GM19438 (cell line): ENCODE results near the gene WNT3A.

ENCODE experiments used
- ATAC-seq: cut with Tn5 transposase; IDR thresholded peaks from one replicate; pipeline ENCODE4 v1.9.1; 2021; ENCODE audit warnings: low read depth; ENCODE audit not compliant: unreplicated experiment

The WNT3A gene

DNA sequence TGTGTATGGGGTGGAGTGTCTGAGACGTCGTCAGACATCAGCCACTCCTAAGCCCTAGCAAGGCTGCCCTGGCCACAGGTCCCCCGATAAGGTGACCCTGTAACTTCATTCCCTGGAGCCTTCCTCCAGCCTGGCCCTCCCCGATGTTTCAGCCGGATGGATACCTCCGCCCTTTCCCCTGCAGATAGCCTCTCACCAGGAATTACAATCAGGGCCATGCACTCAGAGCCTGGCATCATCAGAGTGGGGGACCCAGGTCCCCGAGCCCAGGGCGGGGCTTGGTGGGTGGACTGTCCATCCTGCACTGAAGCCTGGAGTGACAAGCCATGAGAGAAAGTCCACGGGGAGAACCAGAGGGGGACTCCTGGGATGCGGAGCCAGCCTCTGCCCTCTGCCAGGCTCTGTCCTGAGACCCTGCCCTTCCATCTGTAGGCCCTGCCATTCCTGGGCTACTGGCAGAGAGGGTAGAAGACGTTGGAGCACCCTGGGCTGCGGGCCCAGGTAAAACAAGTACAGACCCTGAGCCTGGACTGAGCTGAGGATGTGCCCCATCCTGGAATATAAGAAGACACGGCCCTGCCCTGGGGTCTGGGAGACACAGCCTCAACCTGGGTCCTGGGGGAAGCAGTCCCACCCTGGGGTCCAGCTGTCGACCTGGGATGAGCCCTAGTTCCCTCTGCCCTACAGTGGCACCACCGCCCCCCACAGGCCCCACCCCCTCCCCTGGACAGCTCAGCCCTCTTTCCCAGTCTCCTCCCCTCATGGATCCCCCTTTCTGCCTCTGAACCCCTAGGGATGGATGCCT, 58.9 kb downstream of the WNT3A start:
- ATAC-seq = no peak

DNA sequence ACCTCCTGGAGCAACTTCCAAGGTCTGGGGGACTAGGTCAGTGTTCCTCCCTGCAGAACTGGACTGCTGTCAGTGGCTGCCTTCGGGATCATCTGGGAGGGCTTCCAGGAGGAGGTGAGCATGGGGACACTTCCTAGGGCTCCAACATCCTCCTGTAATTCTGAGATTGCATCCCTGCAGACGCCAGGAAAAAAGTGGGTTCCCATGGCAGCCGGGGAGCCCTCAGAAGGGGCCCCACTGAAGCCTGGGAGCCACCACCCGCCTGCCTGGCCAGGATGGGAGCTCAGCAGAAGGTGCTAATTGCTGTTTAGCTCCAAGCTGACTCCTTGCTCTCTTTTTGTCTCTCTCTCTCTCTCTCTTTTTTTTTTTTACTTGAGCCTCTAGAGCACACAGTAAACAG, 59.6 kb downstream of the WNT3A start:
- no peak for ATAC-seq

DNA sequence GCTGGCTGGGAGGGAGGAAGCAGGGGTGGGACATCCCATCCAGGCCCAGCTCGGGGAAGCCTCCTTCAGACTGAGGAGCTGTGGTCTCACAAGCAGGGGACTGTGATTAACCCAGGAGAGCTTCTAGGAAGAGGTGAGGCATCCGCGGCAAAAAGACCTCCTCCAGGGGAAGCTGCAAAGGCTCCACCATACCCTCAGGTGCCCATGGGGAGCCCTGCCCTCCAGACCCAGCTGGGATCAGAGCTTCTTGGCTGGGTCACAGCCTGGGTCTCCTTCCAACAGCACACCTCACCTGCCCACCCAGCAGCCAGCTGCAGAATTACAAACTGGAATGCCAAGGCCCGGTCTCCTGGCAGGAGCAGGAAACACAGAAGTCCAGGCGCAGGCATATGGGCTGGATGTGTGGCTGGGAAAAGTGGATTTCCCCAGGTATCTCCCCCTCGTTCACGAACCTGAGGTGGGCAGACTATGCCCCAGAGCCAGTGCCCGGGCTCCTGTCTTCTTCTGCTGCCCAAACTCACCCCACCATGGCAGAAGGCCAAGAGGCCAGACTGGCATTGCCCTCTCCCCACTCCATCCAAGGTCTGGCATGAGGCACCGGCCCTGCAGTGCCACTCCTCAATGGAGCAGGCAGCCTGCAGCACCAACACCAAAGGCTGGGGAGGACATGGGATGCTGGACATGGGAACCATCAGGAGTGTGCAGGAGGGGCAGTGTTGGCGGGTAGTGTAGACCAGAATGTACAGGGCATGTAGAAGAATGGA, 60.3 kb downstream of the WNT3A start:
- ATAC-seq = no peak

DNA sequence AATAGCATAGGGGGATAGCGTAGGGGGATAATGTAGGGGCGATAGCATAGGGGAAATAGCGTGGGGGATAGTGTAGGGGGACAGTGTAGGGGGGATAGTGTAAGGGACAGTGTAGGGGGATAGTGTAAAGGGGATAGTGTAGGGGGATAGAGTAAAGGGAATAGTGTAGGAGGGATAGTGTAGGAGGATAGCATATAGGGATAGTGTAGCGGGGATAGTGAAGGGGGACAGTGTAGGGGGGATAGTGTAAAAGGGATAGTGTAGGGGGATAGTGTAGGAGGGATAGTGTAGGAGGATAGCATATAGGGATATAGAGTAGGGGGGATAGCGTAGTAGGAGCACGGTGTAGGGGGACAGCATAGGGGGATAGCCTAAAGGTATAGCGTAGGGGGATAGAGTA, 61.6 kb downstream of the WNT3A start:
- no peak for ATAC-seq

DNA sequence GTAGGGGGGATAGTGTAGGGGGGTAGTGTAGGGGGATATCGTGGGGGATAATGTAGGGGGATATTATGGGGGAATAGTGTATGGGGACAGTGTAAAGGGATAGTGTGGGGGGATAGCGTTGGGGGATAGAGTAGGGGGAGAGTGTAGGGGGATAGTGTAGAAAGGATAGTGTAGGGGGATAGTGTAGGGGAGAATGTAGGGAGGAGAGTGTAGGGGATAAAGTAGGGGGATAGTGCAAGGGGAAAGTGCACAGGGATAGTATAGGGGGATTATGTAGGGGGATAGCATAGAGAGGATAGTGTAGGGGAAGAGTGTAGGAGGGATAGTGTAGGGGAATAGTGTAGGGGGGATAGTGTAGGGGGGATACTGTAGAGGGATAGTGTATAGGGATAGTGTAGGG, 63.4 kb downstream of the WNT3A start:
- ATAC-seq = no peak

DNA sequence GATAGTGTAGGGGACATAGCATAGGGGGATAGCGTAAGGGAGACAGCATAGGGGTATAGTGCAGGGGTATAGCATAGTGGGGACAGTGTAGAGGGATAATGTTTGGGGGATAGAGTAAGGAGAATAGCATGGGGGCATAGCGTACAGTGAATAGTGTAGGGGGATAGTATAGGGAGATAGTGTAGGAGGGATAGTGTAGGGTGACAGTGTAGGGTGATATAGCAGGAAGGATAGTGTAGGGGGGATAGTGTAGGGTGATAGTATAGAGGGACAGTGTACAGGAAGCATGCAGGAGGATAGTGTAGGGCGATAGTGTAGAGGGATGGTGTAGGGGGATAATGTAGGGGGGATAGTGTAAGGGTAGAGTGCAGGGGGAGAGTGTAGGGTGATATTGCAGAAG, 64.1 kb downstream of the WNT3A start:
- ATAC-seq = no peak

DNA sequence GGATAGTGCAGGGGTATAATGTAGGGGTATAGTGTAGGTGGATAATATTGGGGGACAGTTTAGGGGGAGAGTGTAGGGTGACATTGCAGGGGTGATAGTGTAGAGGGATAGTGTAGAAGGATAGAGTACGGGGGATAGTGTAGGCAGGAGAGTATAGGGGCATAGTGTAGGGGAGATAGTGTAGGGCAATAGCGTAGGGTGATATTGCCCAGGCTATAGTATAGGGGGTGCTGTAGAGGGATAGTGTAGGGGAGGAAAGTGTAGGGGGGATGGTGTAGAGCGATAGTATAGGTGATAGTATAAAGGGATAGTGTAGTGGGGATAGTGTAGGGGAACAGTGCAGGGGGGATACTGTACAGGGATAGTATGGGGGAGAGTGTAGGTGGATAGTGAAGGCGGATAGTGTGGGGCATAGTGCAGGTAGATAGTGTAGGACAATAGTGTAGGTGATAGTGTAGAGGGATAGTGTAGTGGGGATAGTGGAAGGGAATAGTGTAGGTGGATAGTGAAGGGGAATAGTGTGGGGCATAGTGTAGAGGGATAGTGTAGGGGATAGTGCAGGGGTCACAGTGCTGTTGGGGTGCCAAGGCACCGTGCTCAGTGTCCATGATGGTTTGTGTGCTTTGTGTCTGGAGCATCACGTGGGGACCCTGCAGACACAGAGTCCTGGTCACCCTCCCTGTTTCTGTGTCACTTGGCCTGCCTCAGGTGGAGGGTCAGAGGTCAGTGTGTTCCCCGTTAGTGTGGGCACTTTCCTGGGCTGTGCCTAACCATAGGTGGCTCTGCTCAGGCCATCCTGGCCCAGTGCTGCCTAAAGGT, 65.2 kb downstream of the WNT3A start:
- no peak for ATAC-seq

DNA sequence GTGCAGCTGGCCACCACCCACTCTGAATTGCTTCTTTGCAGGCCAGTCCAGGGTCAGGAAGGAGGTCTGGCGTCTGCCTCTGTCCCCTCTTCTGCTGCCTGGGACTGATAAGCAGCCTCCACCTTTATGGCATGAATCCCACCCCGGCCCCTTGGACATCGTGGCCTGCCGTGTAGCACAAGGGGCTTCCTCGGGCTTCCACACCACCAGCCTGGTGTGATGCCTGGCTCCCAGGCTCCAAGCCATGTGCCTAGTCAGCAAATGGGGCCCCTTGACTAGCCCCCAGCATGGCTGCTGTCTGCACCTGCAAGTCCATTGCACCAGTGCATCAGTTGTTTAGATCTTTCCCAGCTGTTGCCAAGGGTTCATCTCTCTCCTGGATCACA, 65.9 kb downstream of the WNT3A start:
- ATAC-seq = no peak

DNA sequence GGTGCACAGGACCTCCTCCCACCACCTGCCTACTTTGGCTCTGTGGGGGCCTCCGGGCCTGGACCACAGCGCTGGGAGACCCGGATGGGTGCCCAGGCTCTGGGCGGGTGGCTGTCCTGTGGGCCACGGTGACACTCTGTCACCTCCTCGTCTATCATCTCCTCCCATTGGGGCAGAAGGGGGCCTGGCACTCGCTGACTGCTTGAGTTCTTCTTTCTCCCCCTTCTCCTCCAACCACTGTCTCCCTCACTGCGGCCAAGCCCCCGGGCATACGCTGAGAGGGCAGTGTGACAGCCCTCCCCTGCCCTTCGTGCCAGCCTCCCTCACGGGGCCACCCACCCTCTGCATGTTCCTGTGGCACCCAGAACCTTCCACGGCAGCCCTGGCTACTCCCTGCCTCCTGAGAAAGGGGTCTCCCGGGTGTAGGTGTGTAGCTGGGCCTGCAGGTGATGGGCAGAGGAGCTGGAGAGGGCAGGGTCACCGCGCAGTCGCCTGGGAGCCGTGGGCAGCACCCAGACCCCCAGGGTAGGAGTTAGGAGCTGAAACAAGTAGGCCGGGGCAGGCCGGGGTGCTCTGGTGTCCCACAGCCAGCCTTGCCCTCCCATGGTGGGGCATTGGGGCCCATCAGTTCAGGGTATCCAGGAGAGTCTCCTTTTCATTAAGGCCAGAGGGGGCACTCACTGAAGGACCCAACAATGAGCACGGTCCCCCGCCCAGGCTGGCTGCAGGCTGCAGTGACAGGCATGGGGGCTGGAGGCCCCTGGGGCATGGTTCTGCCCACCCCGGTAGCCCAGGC, 66.5 kb downstream of the WNT3A start:
- ATAC-seq = no peak

DNA sequence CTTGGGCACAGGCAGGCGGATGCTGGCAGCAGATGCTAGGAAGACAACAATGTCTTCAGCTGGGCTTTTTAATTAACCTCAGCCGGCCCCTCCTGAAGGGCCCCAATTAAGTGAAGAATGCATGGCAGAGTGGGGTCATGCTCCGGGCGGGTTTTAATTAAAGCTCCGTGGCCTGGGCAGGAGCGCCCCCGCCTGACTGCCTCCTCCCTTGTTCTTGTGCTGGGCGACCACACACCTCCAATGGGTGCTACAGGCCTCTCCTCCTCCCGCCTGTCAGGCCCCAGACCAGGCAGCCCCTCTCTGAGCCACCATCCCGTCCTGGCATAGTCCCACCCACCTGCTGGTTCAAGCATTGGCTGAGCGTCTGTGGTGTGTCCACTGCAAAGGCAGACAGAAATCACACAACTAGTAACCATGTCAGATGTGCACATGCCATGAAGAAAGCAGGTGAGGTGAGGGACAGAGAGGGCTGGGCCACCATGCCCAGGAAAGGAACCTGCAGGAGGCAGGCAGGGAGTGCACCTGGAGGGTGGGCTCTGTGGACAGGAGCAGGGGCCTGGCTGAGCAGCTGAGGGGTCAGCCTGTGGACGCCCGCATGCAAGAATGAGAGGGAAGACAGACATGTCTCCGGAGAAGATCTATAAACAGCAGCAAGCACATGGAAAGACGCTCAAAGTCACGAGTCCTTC, 67.2 kb downstream of the WNT3A start:
- ATAC-seq = no peak

DNA sequence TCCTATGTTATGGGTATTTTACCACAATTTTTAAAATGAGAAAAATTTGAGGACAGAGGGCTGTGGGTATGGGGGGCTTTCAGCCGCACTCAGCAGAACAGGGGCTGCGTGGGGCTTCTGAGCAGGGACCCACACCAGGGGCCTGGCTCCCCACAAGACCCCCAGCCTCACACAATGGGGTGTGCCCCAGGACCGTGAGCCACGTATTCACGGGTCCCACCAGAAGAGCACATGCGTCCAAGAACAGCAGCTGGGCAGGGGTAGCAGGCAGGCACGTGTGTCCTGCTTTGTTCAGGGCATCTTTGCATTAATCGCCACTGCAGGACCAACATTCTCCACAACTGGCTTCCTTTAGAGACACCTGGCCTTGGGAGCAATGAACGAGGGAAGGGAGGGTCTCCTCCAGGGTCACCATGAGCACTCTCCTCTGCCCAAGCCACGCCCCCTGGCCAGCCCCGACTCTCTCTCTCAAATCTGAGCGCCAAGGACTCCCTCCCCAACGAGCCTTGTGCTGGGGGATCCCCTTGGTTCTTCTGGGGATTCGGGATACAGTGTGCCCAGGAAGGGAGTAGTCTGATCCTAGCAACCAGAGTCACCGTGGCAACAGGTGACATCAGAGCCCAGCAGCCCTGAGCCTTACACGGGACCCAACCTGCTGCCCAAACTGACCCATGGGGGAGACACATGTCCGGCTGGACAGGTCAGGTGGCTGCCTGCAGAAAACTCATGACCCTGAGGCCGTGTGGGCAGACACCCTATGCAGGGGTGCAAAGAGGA, 68.3 kb downstream of the WNT3A start:
- no peak for ATAC-seq

DNA sequence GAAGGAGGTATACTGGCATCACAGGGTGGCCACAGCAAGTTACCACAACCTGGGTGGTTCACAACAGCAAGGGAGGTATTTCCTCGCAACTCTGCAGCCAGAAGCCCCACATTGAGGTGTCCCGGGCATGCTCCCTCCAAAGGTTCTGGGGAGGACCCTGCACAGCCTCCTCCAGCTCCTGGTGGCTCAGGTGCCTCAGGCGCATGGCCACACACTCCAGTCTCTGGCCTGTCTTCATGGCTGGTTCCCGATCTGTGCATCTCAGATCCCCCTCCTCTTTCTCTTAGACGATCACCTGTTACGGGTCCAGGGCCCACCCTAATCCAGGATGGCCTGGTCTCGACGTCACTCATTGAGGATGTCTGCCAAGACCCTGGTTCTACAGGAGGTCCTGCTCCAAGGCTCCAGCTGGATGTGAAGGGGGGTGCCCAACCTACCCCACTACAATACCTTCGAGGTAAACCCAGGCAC, 69.0 kb downstream of the WNT3A start:
- no peak for ATAC-seq

DNA sequence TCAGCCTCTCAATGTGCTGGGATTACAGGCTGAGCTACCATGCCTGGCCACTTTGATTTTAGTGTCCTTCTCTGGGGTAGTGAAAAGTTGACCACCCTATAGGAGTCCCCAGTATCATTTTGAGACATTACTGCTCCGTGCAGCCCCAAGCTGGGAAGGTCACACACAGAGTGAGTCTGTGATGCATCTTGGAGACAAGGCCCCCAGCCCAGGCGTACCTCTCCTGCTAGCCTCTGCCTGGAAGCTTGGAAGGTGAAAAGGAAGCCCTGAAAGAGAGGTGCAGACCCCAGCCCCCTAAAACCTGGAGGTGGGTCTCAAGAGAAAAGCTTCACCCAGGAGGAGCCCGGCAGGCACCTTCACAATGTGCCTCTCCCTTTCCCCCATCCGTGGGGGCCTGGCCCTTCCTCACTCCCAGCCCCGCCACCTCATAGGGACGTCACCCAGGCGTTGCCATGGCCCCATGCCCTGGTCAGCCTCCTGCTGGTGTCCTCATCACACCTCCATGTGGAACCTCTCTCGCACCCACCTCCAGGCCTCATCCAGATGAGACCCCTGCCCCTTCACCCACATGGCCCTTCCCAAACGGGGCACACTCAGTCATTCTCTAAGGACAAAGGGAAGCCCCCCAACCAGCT, 70.1 kb downstream of the WNT3A start:
- ATAC-seq = no peak

DNA sequence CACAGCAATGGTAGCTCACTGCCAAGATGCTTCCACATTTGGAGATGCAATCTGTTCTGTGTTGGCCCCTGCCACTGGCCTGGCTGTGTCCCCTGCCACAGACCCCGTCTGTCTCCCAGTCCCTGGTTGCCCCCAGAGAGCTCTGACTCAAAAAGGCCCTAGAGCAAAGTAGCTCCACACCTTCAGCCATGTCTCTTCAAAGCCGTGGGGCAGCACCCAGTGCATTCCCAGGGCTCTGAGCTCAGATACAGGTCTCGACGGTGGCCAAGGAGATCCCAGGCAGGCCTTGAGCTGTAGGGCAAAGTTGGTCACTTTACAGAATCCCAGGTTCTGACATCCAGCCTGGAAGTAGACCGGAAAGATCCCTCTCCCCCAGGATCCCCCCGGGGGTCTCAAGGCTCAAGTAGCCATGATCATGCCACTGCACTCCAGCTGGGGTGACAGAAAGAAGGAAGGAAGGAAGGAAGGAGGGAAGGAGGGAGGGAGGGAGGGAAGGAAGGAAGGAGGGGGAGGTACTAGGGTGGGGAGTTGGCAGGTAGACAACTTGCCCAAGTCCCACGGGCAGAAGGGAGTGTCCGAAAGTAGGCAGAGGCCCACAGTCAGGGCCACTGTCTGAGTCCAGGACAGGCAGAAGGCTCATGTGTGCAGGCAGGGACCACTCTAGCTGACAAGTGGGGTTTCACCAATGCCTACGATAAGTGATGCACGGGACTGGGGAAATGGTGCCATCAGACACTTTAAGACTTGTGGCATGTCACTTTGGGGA, 71.0 kb downstream of the WNT3A start:
- ATAC-seq = no peak

DNA sequence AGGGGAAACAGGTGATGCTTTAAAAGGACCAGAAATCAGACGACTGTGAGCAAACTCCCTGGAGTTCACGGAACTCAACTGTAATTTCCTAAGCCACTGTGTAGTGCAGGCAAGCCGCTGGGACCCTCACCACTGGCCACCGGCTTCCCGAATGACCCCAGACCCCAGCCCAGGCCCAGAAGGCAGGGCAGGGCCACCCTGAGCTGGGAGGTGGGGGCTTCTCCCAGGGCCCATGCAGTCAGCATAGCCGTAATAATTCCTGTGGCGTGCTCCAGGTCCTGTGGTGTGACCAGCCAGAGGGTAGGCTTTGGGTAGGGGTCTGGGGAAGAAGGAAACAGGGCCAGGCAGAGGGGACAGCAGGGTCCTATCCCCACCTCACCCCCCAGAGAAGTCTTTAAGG, 72.2 kb downstream of the WNT3A start:
- ATAC-seq = no peak

DNA sequence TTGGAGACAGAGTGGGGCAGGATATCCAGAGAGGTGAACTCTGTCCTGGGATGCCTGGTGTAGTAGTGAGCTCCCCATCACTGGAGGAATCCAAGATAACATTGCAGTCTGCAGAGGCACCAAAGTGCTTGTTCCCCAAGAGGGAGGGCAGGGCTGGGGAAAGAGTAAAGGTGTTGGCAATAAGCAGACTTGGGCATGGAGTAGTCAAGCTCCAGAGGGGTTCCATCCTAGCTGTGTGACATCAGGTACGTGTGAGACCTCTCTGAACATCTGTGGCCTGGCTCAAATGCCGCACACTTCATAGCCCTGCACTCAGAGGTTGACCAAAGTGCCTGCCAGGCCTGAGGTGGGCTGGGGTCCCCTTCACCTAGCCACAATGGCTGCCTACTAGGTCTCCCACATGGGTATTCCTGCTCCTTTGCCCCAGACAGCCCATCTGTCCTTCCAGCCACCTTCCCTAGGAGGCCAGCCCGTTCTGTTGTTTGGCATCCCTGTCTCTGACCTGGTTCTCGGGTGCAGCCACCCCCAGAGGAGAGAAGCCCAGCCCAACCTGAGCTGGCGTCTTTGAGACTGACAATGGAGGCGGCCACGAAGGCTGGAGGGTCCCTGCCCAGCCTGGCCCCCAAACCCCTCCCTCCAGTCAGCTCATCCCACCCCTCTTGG, 72.9 kb downstream of the WNT3A start:
- ATAC-seq = no peak

DNA sequence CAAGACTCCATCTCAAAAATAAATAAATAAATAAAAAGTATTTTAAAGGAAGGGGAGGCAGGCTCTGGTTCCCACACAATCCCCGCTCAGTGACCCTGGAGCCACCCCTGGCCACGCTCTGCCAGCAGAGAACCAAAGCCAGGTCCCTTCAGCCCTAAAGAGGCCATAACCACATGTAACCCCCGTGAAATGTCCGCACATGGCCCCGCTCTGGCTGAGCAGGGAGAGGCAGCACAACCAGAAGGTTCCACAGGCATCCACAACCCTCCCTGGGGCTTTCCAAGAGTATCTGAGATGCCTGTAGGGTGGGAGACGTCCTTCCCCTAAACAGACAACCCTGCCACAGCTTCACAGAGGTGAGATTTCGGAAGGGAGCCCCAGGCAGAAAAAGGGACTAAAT, 74.3 kb downstream of the WNT3A start:
- ATAC-seq = no peak
